ENCODE results near the gene RPS10. TPM values are rescaled to one million over a fixed set of nuclear protein-coding genes. Genes with fewer than 3 reads are reported as not detected.
"Not testable (repeated sequence)": the region's sequence is repeated elsewhere in the genome, so short reads cannot be mapped to it uniquely, and the experiment has no call there.

RPS10 gene
- total and polyA plus RNA-seq, 2 of the 8 experiments (the other 6 are each of a cell fraction or from before 2014, with no cell fraction given), result 2,408 to 11,142 TPM

DNA sequence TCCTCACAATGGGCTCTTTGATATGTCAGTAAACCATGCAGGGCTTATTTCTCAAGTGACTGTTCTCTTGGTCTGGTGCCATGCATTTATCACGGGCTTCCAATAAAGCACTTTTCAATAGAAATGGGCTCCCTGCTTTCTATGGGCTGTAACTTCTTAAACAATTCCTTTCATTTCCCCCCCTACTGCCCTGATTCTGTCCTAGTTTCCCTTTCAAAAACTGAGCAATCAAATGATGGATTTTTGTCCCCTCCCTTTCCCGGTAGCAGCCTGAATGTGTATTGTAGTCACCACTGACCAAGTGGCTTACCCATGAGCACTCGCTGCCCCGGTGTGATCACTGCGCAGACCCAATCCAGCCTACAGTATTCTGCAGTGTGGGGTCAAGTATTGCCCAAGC lies 13.9 kb downstream of the RPS10 start (continued):
- no peak for TF ChIP-seq RXRA (IDR thresholded peaks at IDR 0.05; ENCODE audit: insufficient read depth, low read depth, low read length)
- no peak for TF ChIP-seq TCF12 (IDR thresholded peaks at IDR 0.05; ENCODE audit: low read depth, low read length)

DNA sequence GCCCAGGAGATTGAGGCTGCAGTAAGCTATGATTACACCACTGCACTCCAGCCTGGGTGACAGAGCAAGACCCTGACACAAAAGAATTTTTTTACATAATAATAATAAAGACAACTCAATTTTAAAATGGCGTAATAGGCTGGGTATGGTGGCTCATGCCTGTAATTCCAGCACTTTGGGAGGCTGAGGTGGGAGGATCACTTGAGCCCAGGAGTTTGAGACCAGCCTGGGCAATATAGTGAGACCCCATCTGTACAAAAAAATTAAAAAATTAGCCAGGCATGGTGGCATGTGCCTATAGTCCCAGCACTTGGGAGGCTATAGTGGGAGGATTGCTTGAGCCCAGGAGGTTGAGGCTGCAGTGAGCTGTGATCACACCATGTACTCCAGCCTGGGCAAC lies 18.0 kb downstream of the RPS10 start:
- H3K36me3 ChIP-seq (ENCODE audit: control insufficient read depth in 2 of 4, insufficient read depth in 4 of 4, low read length in 3 of 4); H3K79me2 ChIP-seq (ENCODE audit: control insufficient read depth in 1 of 2, insufficient read depth in 2 of 2, low read length in 2 of 2); H2BK120ac ChIP-seq (replicated peaks; ENCODE audit: low read depth, low read length); H2BK15ac ChIP-seq (ENCODE audit: low read length); H3K79me1 ChIP-seq (ENCODE audit: low read depth, low read length); H3K23ac ChIP-seq (ENCODE audit: insufficient read length); H2BK12ac ChIP-seq (ENCODE audit: low read depth, low read length); H2BK20ac ChIP-seq (ENCODE audit: low read length); H3K27me3 ChIP-seq (replicated peaks in 1 of 4; ENCODE audit: control insufficient read depth in 3 of 4, extremely low read depth in 1 of 4, insufficient read depth in 3 of 4, low read length in 3 of 4); H3K9me3 ChIP-seq (ENCODE audit: insufficient read depth in 2 of 2, low read depth in 1 of 2, low read length in 1 of 2); H3K4me3 ChIP-seq (ENCODE audit: extremely low read depth in 1 of 4, insufficient read depth in 2 of 4, low read depth in 3 of 4, low read length in 4 of 4); CTCF ChIA-PET (ENCODE audit: partially characterized antibody); H4K91ac ChIP-seq (replicated peaks; ENCODE audit: insufficient read length, low read length); H4K20me1 ChIP-seq (replicated peaks in 1 of 2; ENCODE audit: control insufficient read depth in 1 of 2, insufficient read depth in 2 of 2, low read length in 2 of 2); H3K4me2 ChIP-seq (ENCODE audit: insufficient read depth in 1 of 2, low read depth in 2 of 2, low read length in 2 of 2); H3K9ac ChIP-seq (replicated peaks in 1 of 4; ENCODE audit: extremely low read depth in 1 of 4, low read depth in 3 of 4, low read length in 3 of 4); H3K23me2 ChIP-seq (ENCODE audit: low read depth, low read length); H3K4ac ChIP-seq (replicated peaks; ENCODE audit: insufficient read length, low read depth, low read length); H3K18ac ChIP-seq (ENCODE audit: extremely low read depth, low read length); DNase-seq (ENCODE audit: low read depth in 1 of 2, low spot score in 2 of 2); H2AK5ac ChIP-seq (ENCODE audit: low read depth, low read length); H3K14ac ChIP-seq (ENCODE audit: insufficient read length); H2AFZ ChIP-seq (ENCODE audit: low read length); H3K27ac ChIP-seq (ENCODE audit: low read depth, low read length); H2BK5ac ChIP-seq (ENCODE audit: low read depth, low read length); H4K8ac ChIP-seq (ENCODE audit: extremely low read depth, insufficient read depth, low read length); H4K5ac ChIP-seq (ENCODE audit: insufficient read length, low read depth, low read length); H3K4me1 ChIP-seq (replicated peaks in 1 of 4; ENCODE audit: control insufficient read depth in 3 of 4, insufficient read depth in 4 of 4, low read length in 3 of 4); FAIRE-seq; H3K56ac ChIP-seq (replicated peaks; ENCODE audit: insufficient read length, low read depth, low read length): not testable (repeated sequence)
- 93% methylated on average over 1 of the region's 1 CpG; no CpG with 5 or more reads in 1 of the 2 experiments for WGBS, 2 experiments (ENCODE audit: extremely low coverage in 1 of 2, insufficient coverage in 1 of 2, insufficient read length in 1 of 2, insufficient replicate concordance in 2 of 2, low coverage in 1 of 2, low lambda C conversion rate in 2 of 2, missing lambda C conversion rate in 1 of 2)
- POLR2A ChIA-PET (ENCODE audit: partially characterized antibody), result interaction anchor here (7.7 kb wide), 1 partner anchor 9 kb away, joined by 72 read pairs; no protein-coding TSS in a partner anchor
